Mesendoderm (in vitro differentiated cells): ENCODE data around the gene MBOAT7.
"Not testable (repeated sequence)": the region's sequence is repeated elsewhere in the genome, so short reads cannot be mapped to it uniquely, and the experiment has no call there.

Source experiments
- DNase-seq: peaks from one replicate; pipeline ENCODE4 v3.0.0; 2013
- H2AK5ac ChIP-seq: 2 replicates; pipeline ENCODE4 v1.6.1; 2013; ENCODE audit warnings: low read length, inconsistent platforms
- H2BK120ac ChIP-seq: 2 replicates; pipeline ENCODE4 v1.6.1; 2013; ENCODE audit warnings: low read depth, mild to moderate bottlenecking, low read length, moderate library complexity, mixed read lengths
- H2BK15ac ChIP-seq: replicated peaks from 2 replicates; pipeline ENCODE4 v1.6.1; 2013; ENCODE audit warnings: low read depth, mild to moderate bottlenecking, moderate library complexity
- H2BK5ac ChIP-seq: 2 replicates; pipeline ENCODE4 v1.6.1; 2013; ENCODE audit warnings: low read length, inconsistent platforms
- H3K18ac ChIP-seq: 2 replicates; pipeline ENCODE4 v1.6.1; 2013; ENCODE audit warnings: mild to moderate bottlenecking, low read length, mixed read lengths
- H3K23ac ChIP-seq: one replicate; pipeline ENCODE4 v1.6.1; 2013; ENCODE audit warnings: low read length
- H3K27ac ChIP-seq: 2 replicates; pipeline ENCODE4 v1.5.1; 2013; ENCODE audit warnings: low read depth, mild to moderate bottlenecking, inconsistent platforms, low read length, moderate library complexity
- H3K27me3 ChIP-seq: 2 replicates; pipeline ENCODE4 v1.6.1; 2013; ENCODE audit warnings: low read length, control low read depth, mild to moderate bottlenecking, inconsistent platforms; ENCODE audit not compliant: insufficient read depth, poor library complexity
- H3K36me3 ChIP-seq: 2 replicates; pipeline ENCODE4 v1.6.1; 2013; ENCODE audit warnings: low read length, inconsistent platforms; ENCODE audit not compliant: control insufficient read depth, insufficient read depth
- H3K4ac ChIP-seq: one replicate; pipeline ENCODE4 v1.6.1; 2013; ENCODE audit warnings: low read depth, mild to moderate bottlenecking, low read length, moderate library complexity
- H3K4me1 ChIP-seq: 2 replicates; pipeline ENCODE4 v1.6.1; 2013; ENCODE audit warnings: low read depth, low read length, inconsistent platforms; ENCODE audit not compliant: control insufficient read depth
- H3K4me2 ChIP-seq: 2 replicates; pipeline ENCODE4 v1.6.1; 2013; ENCODE audit warnings: low read length
- H3K4me3 ChIP-seq: 2 replicates; pipeline ENCODE4 v1.5.1; 2013; ENCODE audit warnings: mild to moderate bottlenecking, low read length
- H3K56ac ChIP-seq: one replicate; pipeline ENCODE4 v1.6.1; 2013; ENCODE audit warnings: low read length
- H3K79me1 ChIP-seq: 2 replicates; pipeline ENCODE4 v1.6.1; 2013; ENCODE audit warnings: low read length, inconsistent platforms
- H3K79me2 ChIP-seq: 2 replicates; pipeline ENCODE4 v1.6.1; 2013; ENCODE audit warnings: mild to moderate bottlenecking, low read length; ENCODE audit not compliant: control insufficient read depth, insufficient read depth
- H3K9ac ChIP-seq: 2 replicates; pipeline ENCODE4 v1.6.1; 2013; ENCODE audit warnings: low read length, inconsistent platforms
- H4K5ac ChIP-seq: one replicate; pipeline ENCODE4 v1.6.1; 2013; ENCODE audit warnings: low read length
- H4K8ac ChIP-seq: one replicate; pipeline ENCODE4 v1.6.1; 2013; ENCODE audit warnings: low read depth, mild to moderate bottlenecking, control low read depth, low read length, moderate library complexity
- WGBS: extraction: QIAGEN DNeasy Blood & Tissue Kit; methylation state at CpG from one replicate; pipeline ENCODE4 v1.1.7; 2013; ENCODE audit warnings: low lambda C conversion rate, missing lambda C conversion rate; ENCODE audit not compliant: insufficient coverage; ENCODE audit errors: extremely low coverage; 5-methylcytosine and 5-hydroxymethylcytosine counted together

The MBOAT7 gene

GRCh38 chr19:54197121-54197520 lies 7.7 kb upstream of the MBOAT7 start:
- Histone ChIP-seq H3K79me2 (peaks cover 23% of the 10 kb centered on the region), H3K4ac (no peak overlapping the region), H3K18ac (no peak overlapping the region), H3K23ac (no peak overlapping the region), H3K79me1 (peaks cover 11% of the 10 kb centered on the region), H4K5ac (no peak overlapping the region), H2BK15ac (no peak overlapping the region), H3K27ac (no peak overlapping the region), H3K56ac (no peak overlapping the region), H3K27me3 (no peaks in the 10 kb centered on the region), H3K4me2 (no peak overlapping the region), H2BK120ac (no peak overlapping the region), H3K36me3 (peaks cover 16% of the 10 kb centered on the region), H3K9ac (no peak overlapping the region), H4K8ac (no peak overlapping the region), H3K4me3 (no peak overlapping the region), H3K4me1 (peaks cover under 1% of the 10 kb centered on the region), H2AK5ac (no peak overlapping the region), H2BK5ac (no peak overlapping the region)
- no CpG with 5 or more reads among the region's 3 CpGs for WGBS
- no peak for DNase-seq

- no CpG with 5 or more reads among the region's 7 CpGs for WGBS
- Histone ChIP-seq H3K4me2 (no peak overlapping the region), H3K4ac (no peak overlapping the region), H4K5ac (no peak overlapping the region), H2BK15ac (no peak overlapping the region), H3K27ac (no peak overlapping the region), H3K4me1 (peaks cover 3% of the 10 kb centered on the region), H3K79me1 (peaks cover 13% of the 10 kb centered on the region), H2BK120ac (no peak overlapping the region), H3K18ac (no peak overlapping the region), H3K23ac (no peak overlapping the region), H3K27me3 (no peaks in the 10 kb centered on the region), H3K79me2 (peaks cover 21% of the 10 kb centered on the region), H3K36me3 (peaks cover 14% of the 10 kb centered on the region), H3K4me3 (no peak overlapping the region), H2BK5ac (no peak overlapping the region), H3K9ac (no peak overlapping the region), H2AK5ac (no peak overlapping the region), H4K8ac (no peak overlapping the region), H3K56ac (no peak overlapping the region)
- DNase-seq = no peak
Measured at GRCh38 chr19:54196536-54196935, 7.2 kb upstream of the MBOAT7 start.

GRCh38 chr19:54194463-54194862 lies 5.1 kb upstream of the MBOAT7 start:
- not testable (repeated sequence) for H3K18ac ChIP-seq, H3K23ac ChIP-seq, H3K56ac ChIP-seq, H3K4me1 ChIP-seq, H3K4me3 ChIP-seq, H3K27me3 ChIP-seq, H3K4me2 ChIP-seq, H3K4ac ChIP-seq, H4K8ac ChIP-seq, H3K9ac ChIP-seq, H2BK15ac ChIP-seq, H3K27ac ChIP-seq, H2BK120ac ChIP-seq, H4K5ac ChIP-seq, H2AK5ac ChIP-seq, H2BK5ac ChIP-seq, DNase-seq
- WGBS = no CpG with 5 or more reads among the region's 12 CpGs
- Histone ChIP-seq H3K79me1 (peaks cover 13% of the 10 kb centered on the region), H3K36me3 (peaks cover 12% of the 10 kb centered on the region), H3K79me2 (peaks cover 12% of the 10 kb centered on the region)

- peaks cover 19% of the 10 kb centered on the region for H3K79me2 ChIP-seq
- H3K27ac ChIP-seq = no peak overlapping the region
- H3K23ac ChIP-seq = no peak overlapping the region
- no peak for DNase-seq
- H3K79me1 ChIP-seq = peaks cover 17% of the 10 kb centered on the region
- no peak overlapping the region for H3K56ac ChIP-seq
- peaks cover 3% of the 10 kb centered on the region for H3K4me1 ChIP-seq
- no peak overlapping the region for H3K4ac ChIP-seq
- H3K27me3 ChIP-seq = no peaks in the 10 kb centered on the region
- no peak overlapping the region for H4K8ac ChIP-seq
- H2AK5ac ChIP-seq = no peak overlapping the region
- no peak overlapping the region for H2BK5ac ChIP-seq
- H2BK120ac ChIP-seq = no peak overlapping the region
- H3K4me2 ChIP-seq = no peak overlapping the region
- peaks cover 12% of the 10 kb centered on the region for H3K36me3 ChIP-seq
- no peak overlapping the region for H4K5ac ChIP-seq
- no peak overlapping the region for H2BK15ac ChIP-seq
- WGBS = no CpG with 5 or more reads among the region's 11 CpGs
- H3K4me3 ChIP-seq = no peak overlapping the region
- no peak overlapping the region for H3K18ac ChIP-seq
- peak overlapping the region; percentile 42 for H3K9ac ChIP-seq
Measured at GRCh38 chr19:54193011-54193410, 3.6 kb upstream of the MBOAT7 start.

- Histone ChIP-seq H3K18ac (peak overlapping the region; percentile 9), H4K8ac (no peak overlapping the region), H2BK15ac (no peak overlapping the region), H3K4ac (no peak overlapping the region), H3K56ac (peak overlapping the region; percentile 98), H3K4me2 (peak overlapping the region; percentile 90), H3K27me3 (no peaks in the 10 kb centered on the region), H3K79me1 (peaks cover 24% of the 10 kb centered on the region), H2BK5ac (no peak overlapping the region), H3K36me3 (peaks cover 11% of the 10 kb centered on the region), H3K23ac (no peak overlapping the region), H3K9ac (peak overlapping the region; percentile 97), H4K5ac (no peak overlapping the region), H3K79me2 (peaks cover 25% of the 10 kb centered on the region), H2BK120ac (no peak overlapping the region), H2AK5ac (no peak overlapping the region), H3K4me1 (peaks cover 3% of the 10 kb centered on the region), H3K4me3 (peak overlapping the region; percentile 89), H3K27ac (peak overlapping the region; percentile 91)
- no peak for DNase-seq
- WGBS = no CpG with 5 or more reads among the region's 19 CpGs
Measured at GRCh38 chr19:54191811-54192453, 2.6 kb upstream of the MBOAT7 start.
